Activated CD4-positive, alpha-beta T cell treated with anti-CD3 and anti-CD28 coated beads, Interleukin-2, Interleukin-6, amounts not matched to agents 100 ng/mL and 50 ng/mL, durations not matched to agents 16 hours and 8 hours (primary cell): ENCODE measurements around the gene GGT6.
A peak's percentile ranks its signal among the peaks of the same experiment; 100 is the strongest.

ENCODE experiments used
- DNase-seq: peaks from one replicate; pipeline ENCODE4 v3.0.0-alpha.2; 2020

Gene GGT6

DNA sequence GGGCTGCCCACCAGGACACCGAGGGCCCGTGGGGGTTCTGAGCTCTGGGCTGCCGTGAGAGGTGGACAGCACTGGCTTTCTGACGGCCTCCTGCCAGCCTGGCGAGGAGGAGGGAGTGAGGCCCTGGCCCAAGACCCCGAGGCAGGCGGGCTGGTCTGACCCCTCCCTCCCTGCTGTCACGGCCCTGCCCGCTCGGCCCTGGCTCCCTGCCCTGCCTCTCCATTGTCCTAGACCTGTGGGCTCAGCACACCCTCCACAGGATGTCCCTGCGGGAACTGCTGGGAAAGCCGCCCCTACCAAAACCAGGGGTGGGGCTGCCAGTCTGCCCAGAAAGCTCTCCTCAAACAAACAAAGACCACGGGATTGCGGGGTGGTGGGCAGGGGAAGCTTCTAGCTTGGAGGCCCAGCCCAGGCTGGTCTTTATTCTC lies 41.0 kb downstream of the GGT6 start:
- DNase-seq: no peak

DNA sequence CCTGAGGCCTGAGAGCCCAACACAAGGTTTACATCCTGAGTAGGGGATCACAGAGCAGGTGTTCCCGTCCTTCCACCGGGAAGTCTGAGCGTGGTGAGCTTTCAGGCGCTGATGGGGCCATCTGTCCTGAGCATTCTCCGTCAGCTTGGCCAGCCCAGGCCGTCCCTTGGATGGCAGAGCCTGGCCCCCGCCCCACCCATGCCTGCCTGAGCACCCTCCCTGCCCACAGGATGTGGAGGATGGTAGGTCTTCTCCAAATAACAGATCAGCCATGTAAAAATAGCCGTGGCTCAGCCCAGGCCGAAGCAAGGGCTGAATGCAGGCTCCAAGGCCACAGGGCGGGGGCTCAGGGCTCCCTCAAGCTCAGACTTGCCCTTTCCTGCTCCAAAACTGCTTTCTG lies 41.5 kb downstream of the GGT6 start:
- DNase-seq: no peak

- no peak for DNase-seq
These were observed 43.6 kb downstream of the GGT6 start for GRCh38 chr17:4516735-4517134.

DNA sequence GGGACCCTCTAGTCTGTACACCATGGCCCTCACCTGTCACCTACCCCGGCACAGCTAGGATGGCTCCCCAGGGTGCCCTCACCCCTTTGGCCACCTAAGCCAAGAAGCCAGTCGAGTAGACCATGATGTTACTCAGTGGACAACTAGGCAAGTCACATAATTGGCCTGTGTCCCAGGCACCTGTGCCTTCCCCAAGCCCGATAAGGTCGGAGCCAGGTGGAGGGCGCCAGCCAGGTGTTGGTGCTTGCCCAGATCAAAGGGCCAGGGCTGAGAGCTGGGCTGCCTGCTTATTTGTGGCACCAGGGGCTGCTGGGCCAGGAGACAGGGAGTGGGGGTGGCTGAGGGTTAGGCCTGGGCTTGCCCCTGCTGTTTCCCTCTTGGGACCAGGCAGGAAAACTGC lies 44.9 kb downstream of the GGT6 start:
- DNase-seq: no peak

- no peak for DNase-seq
These were observed 45.6 kb downstream of the GGT6 start for GRCh38 chr17:4514779-4515178.

DNA sequence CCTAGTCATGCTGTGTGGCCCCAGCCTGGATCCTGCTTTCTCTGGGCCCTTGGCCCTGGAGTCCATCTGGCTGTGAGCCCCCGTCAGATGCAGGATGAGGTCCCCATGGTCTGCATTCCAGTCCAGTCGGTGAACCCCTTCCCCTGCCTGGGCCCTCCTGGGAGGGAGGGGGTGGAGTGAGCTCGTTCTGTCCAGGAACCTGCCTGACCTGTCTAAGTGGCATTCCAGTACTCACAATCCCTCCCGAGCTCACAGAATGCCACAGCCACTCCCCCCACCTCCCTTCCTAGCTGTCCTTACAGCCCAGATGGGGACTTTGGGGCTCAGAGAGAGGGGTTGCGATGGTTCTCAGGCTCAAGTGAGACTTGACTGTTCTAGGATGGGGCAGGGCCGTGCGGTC lies 46.2 kb downstream of the GGT6 start:
- no peak for DNase-seq

- DNase-seq: no peak
These were observed 47.0 kb downstream of the GGT6 start for GRCh38 chr17:4513113-4514032.

DNA sequence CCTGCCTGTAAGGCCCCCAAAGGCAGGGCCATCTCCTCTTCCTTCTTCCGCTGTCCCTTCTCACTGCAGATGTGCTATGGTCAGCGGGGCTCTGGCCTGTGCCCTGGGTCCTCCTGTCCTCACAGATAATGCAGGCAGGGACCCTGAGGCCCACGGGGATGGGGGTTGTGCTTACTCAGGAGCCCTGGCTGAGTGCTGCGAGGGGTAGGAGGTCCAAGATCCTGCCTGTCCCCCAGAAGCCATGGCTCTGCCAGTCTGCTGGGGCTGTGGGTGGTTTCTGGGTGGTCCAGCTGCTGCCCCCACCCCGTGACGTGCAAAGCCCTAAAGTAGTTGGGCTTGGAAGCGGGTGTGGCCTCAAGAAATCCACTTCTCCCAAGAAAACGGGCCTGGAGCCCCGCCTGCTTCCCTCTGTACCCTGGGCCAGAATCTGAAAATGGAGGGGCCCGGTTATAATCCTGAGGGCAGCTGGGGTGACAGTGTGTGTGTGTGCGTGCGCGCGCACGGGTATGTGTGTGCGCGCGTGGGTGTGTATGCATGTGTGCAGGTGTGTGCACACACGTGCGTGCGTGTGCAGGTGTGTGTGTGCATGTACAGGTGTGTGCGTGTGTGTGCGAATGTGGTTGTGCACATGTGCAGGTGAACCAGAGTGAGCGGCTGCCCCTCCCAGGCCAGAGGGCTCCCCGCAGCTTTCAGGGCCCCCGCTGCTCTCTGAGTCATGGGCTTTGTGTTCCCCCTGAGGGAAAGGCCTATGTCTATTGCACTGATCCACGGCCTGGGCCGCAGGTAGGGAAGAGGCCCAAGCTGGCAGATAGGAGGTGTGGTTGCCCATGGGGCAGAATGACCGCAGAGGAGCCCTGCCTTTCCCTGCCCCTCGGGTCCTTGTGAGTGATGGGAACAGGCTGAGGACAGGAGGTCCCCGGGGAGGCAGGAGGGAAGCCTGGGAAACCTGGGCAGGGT lies 47.9 kb downstream of the GGT6 start:
- no peak for DNase-seq

DNA sequence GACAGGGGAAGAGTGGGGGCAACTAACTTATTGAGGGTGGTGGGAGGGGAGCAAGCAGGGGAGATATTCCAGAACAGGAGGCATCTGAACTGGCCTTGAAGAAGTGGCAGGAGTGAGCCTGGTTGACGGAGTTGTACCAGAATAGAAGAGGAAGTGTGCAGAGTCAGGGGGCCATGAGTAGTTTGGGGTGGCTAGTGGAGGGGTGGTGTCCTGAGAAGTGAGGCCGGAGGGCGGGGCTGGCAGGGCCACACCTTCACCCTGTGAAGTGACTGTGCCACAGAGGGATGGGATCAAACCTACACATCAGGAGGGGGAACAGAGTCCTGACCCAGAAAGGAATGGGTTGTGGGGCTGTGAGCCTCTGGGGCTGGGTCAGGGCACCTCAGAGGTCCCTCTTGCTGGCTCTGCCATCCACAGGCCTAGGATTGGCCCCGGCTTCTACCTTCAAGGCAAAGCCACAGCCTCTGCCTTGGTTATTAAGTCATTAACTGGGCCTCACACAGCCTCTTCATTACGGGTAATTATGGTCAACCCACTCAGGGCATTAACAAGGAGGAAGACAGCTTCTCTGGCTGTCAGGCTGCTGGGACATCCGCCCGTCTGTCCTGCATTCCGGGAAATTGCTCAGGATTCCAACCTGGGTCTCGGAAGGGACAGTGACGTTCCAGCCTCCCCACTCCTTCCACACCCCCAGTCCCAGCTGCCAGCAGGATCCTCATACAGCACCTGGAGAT lies 49.0 kb downstream of the GGT6 start:
- no peak for DNase-seq

DNA sequence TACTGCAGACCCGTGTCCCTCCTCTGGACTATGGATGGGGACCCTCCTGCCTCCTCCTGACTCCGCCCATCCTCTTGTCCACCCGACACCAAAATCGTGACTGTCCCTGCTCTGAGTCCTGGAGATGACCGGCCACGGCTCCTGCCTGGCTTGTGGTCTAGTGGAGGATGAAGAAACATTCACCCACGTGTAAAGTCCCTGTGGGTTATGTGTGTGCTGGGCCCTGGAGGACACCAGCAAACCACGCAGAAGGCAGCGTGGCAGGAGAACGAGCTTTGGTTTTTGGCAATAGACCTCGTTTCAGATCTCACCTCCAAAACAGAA lies 49.8 kb downstream of the GGT6 start:
- DNase-seq: no peak

DNA sequence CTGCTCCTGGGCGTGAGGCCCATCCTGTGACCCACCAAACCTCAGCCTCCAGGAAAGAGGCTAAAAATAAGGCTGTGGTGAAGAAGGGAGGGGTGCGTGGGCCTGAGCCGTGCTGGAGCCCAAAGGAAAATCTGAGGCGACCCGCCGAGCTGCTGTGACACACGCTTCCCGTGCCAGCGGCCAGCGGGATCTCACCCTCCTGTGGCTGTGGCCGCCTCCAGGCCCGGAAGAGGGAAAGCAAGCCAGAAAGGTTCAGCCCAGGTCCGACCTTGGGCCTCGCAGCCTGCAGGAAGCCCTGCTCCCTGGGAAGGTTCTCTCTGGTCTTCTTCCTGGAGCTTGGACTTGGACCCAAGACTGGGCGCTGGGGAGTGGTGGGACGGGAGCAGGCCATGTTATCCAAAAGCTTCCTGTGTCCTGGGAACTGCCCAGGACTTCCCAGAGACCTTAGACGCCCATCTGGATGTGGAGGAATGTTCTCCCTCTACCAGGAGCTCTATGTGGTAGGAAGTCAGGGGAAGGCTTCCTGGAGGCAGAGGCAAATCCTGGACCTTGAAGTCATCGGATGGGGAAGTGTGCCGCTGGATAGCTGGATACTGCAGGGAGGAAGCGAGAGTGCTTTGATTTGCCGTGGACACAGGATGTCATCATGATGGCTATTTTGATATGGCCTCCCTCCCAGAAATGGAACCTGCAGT lies 50.3 kb downstream of the GGT6 start:
- no peak for DNase-seq

GRCh38 chr17:4509401-4509800 lies 51.0 kb downstream of the GGT6 start:
- DNase-seq: peak; percentile 53

GRCh38 chr17:4508207-4508606 lies 52.2 kb downstream of the GGT6 start:
- DNase-seq: no peak

DNA sequence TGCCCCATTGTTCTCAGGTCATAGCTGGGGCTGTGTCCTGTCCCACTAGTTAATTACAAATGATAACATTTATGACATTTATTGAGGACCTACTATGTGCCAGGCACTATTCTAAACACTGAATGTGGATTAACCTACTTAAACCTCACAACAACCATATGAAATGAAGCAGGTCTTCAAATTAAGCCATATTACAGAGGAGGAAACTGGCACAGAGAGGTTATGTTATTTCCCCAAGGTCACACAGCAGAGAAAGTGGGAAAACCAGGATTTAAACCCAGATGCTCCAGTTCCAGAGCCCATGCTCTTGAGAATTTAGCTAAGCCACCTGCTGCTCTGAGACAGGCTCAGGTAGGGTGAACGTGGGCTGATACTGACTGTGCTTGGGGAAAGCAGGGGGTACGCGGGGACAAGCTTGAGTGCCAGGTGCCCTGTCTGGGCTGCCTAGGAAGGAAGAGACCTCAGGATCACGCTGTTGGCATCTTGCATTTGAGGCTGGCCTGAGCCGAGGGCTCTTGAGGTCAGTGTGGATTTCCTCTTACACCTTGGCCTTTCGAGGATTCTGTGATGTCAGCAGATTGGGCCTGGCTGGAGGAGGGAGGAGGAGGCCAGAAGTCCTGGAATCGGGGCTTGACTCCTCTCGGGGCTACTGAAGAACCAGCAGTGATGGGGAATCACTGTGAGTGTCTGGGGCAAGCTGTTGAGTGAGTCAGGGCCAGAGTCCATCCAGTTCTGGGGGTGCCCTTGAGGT lies 52.8 kb downstream of the GGT6 start:
- DNase-seq: no peak
